Activated CD8-positive, alpha-beta memory T cell treated with anti-CD3 and anti-CD28 coated beads for 24 hours (primary cell): ENCODE measurements around the gene LRRK1.

Experiments
- DNase-seq: peaks from one replicate; pipeline ENCODE4 v3.0.0-alpha.2; 2020

LRRK1 gene

DNA sequence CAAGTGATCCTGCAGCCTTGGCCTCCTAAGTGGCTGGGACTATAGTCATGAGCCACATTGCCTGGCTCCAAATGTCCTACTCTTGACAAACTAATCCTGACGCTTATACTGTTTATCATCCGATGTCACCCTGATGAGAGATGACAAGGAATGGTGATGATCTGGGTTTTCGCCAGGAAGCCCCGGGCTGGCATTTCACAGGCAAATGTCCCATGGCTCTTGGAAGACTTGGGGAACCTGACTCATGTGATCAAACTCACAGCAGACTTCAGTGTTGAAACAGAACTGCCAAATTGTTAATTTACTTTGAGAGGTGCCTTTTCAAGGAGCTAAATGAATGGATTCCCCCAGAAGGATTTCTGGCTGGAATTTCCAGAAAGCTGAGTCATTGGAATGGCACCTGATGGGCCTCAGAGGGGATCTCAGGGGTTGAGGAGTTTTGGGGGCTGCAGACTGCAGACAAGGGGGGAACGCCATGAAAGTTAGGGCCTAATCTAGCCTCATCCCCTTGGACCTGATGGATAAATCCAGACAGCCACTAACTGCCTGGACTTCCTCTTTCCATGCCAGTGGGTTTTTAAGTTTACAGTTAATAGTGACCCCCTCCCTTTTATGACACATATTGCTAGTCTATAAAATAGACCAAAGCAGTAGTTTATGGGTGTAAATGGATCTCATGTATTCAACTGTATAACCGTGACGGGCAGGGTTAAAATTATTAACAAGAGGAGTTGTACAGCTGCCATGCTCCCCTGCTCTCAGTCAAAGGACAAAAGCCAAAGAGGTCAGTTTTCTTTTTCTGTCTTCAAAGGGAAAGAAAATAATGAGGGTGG lies 186.1 kb downstream of the LRRK1 start:
- no peak for DNase-seq

GRCh38 chr15:101107101-101107500 lies 187.9 kb downstream of the LRRK1 start:
- no peak for DNase-seq

DNA sequence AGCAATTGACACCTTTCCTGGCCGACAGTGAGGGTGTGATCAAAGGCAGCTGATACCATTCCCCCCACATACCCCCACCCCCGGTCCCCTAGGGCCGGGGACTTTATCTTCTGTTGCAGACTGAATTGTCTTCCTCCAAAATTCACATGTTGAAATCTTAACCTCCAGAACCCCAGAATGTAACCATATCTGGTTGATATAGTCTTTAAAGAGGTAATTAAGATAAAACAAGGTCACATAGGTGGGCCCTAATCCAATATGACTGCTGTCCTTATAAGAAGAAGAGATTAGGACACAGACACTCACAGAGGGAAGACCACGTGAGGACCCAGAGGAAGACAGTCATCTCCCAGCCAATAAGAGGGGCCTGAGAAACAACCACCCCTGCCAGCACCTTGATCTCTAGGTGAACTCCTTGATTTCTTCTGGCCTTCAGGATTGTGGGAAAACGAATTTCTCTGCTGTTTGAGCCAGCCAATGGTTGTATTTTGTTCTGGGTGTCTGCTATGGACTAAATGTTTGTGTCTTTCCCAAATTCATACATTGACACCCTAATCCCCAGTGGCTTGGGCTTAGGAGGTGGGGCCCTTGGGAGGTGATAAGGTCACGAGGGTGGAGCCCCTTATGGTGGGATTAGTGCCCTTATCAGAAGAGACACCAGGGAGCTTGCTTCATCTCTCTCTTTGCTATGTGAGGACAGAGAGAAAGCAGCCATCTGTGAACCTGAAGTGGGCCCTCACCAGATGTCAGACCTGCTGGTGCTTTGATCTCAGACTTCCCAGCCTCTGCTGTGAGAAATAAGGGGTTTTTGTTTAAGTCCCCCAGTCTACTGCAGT lies 188.7 kb downstream of the LRRK1 start:
- no peak for DNase-seq

- no peak for DNase-seq
These were observed 189.3 kb downstream of the LRRK1 start for GRCh38 chr15:101108461-101108775.

DNA sequence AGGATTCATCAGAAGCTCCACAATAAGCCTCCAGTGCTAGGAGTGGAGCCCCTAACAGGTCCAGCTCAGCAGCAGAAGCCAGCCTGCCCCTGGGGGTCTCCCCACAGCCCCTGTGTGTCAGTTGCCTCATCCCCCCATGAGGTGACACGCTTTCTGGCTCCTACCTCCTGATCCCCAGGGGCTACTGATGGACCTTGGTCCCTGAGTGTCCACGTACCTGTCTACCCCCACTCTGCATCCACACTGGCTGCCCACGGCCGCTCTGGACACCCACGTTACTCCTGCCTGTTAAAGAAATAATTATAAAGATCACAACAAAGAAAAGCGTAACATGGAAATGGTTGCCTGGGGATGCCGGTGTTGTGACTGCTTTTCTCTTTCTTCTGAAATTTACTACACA lies 189.6 kb downstream of the LRRK1 start:
- no peak for DNase-seq

GRCh38 chr15:101110681-101111569 lies 191.8 kb downstream of the LRRK1 start:
- no peak for DNase-seq

GRCh38 chr15:101111570-101112262 lies 192.6 kb downstream of the LRRK1 start:
- DNase-seq: no peak

DNA sequence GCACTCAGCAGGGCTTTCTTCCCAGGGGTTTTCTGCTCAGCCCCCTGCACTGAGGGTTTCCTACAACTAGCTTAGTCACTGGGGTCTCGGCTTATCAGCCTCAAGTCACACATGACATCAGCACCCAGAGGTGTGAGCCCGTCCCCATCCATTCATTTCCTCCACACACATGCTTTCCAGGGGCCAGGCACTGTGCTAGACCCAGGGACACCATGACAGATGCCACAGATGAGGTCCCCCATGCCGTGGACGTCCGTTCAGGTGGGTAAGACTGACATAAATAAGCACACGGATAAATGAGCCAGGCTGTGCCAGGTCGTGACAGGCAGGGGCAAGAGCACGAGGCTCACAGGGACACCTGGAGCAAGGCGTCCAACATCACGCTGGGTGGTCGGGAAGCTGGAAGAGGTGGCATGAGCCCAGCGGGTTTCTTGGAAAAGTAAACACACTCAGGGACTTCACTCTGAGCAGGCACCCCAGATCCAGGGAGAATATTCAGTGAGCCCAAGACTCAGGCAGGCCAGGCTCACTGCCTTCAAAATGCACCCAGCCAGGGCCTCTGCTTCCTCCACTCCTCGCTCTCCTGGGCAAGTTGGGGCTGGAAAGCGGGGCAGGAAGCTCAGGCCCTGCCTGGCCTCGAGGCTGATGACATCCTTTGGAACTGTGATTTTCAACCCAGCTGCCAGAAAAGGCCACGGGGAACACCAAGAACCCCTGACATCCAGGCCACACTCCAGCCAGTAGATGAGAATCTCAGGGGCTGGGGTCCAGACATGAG lies 193.4 kb downstream of the LRRK1 start:
- DNase-seq: no peak

GRCh38 chr15:101113114-101114005 lies 194.2 kb downstream of the LRRK1 start:
- no peak for DNase-seq

GRCh38 chr15:101114166-101114565 lies 195.0 kb downstream of the LRRK1 start:
- no peak for DNase-seq

DNA sequence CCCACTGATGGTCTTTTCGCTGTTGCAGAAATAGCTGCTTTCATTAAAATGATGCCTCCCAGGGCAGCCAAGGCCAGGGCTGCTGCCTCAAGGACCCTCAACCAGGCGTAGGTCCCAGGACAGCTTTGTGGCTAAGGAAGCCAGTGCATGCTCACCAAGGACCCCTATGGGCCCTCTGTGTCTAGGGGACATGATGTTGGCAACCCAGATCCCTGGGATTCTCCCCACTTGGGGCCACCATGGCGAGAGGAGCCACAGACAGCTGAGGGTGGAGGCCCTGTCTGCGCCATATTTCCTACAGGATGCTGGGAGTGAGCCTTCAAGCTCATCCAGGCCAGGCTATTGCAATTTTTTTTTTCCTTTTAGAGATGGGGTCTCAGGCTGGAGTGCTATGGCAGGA lies 195.5 kb downstream of the LRRK1 start:
- DNase-seq: no peak

DNA sequence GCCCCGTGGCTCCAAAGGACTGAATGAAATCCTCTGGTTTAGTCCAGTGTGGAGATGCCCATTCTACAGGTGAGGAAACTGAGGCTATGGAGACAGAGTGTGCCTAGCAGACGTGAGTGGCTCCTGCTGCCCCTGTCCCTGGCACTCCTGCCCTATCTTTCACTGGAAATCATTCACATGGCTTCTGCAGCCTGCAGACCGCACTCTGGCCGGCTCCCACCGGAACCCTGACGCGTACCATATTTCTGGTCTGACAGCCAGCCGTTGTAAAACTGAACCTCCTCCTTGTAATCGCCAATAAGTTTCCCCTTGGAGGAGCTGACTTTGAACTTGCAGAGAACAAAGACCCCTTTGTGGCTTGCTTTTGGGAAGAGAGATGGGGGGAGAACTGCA lies 196.2 kb downstream of the LRRK1 start:
- DNase-seq: no peak

DNA sequence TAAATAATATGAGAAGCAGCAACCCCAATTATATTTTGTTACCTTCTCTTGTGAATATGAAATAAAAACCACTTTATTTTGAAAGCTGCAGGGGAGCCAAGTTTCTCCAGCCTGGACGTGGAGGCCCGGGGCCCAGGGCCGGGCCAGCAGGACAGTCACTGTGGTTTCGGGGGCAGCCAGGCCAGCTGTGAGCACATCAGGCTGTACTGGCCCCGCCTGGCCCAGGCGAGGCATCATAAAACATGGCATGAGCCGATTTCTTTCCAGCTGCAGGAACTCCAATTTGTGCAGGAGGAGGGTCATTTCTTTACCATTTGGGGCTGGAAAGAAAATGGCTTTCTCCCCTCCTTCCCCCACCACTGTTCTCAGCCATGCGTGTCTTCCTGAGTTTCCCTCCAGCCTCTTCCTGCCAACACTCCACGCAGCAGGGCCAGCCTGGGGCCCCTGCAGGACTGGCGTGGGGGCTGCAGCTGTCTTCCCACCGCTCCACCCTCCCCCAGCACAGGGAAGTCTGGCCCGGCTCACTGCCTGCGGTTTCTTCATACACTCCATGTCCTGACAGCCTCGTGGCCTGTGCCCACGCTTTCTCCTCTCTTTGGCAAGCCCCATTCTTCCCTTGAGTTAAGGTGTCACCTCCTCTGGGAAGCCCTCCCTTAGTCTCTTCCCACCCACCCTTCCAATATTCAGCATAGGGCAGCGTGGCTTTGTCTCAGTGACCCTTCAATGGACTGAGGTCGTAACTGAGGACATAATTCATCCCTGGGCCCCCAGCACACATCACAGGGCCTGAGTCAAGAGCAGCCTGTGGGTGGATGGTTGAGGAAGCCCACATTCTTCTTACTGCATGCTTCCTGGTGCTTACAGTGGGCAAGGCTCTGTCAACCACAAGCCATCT lies 196.9 kb downstream of the LRRK1 start:
- DNase-seq: no peak

- no peak for DNase-seq
These were observed 197.5 kb downstream of the LRRK1 start for GRCh38 chr15:101116681-101116976.

DNA sequence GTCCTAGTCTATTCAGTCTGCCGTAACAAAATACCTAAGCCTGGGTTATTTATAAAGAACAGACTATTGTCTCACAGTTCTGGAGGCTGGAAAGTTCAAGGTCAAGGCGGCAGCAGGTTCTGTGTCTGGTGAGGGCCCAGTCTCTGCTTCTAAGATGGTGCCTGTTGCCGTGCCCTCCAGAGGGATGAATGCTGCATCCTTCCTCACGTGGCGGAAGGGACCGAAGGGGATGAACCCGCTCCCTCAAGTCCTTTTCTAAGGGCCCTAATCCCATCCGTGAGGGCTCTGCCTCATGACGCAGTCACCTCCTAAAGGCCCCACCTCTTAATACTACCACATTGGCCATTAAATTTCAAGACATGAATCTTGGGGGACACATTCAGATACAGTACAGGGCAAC lies 199.0 kb downstream of the LRRK1 start:
- DNase-seq: no peak

- DNase-seq: no peak
These were observed 199.5 kb downstream of the LRRK1 start for GRCh38 chr15:101118615-101119014.

DNA sequence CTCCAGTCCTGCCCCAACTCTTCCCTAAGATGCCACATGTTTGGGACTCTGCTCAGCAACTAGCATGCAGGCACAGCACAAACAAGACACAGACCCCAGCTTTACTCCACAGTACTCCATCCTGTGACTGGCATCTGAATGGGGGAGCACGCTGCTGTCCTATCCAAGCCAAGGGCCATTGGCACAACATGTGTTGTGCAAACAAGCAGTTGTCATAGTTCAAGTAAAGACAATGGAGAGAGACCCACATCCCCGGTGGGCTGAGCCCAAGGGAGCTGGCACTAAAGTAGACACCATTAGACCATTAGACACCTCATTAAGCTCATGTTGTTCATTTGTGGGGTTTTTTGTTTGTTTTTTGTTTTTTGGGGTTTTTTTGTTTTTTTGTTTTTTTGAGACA lies 200.0 kb downstream of the LRRK1 start:
- no peak for DNase-seq
